Amniotic epithelial cell (primary cell): ENCODE measurements around the gene CCDC148.
A peak's percentile ranks its signal among the peaks of the same experiment; 100 is the strongest.

ENCODE experiments used
- DNase-seq: peaks from one replicate; pipeline ENCODE4 v3.0.0-alpha.2; 2010; ENCODE audit warnings: low read depth

The CCDC148 gene

GRCh38 chr2:158212301-158212700 is 244.3 kb downstream of the CCDC148 start:
- no peak for DNase-seq

GRCh38 chr2:158211502-158211901 is 245.1 kb downstream of the CCDC148 start:
- DNase-seq, result no peak

- no peak for DNase-seq
Measured at GRCh38 chr2:158207354-158207753, 249.2 kb downstream of the CCDC148 start.

- DNase-seq, result no peak
Measured at GRCh38 chr2:158205215-158205614, 251.3 kb downstream of the CCDC148 start.

GRCh38 chr2:158204741-158205165 is 251.8 kb downstream of the CCDC148 start:
- DNase-seq, result peak; percentile 5

- no peak for DNase-seq
Measured at GRCh38 chr2:158202161-158202815, 254.3 kb downstream of the CCDC148 start.

GRCh38 chr2:158199928-158200650 is 256.5 kb downstream of the CCDC148 start:
- no peak for DNase-seq

GRCh38 chr2:158197940-158198339 is 258.6 kb downstream of the CCDC148 start:
- DNase-seq, result no peak

- DNase-seq, result no peak
Measured at GRCh38 chr2:158194229-158194628, 262.3 kb downstream of the CCDC148 start.

- no peak for DNase-seq
Measured at GRCh38 chr2:158192515-158193443, 263.8 kb downstream of the CCDC148 start.

GRCh38 chr2:158191076-158191895 is 265.3 kb downstream of the CCDC148 start:
- no peak for DNase-seq

- DNase-seq, result no peak
Measured at GRCh38 chr2:158189526-158189925, 267.0 kb downstream of the CCDC148 start.

GRCh38 chr2:158187908-158188307 is 268.6 kb downstream of the CCDC148 start:
- DNase-seq, result peak; percentile 2

- DNase-seq, result no peak
Measured at GRCh38 chr2:158184556-158185343, 271.8 kb downstream of the CCDC148 start.

GRCh38 chr2:158184001-158184400 is 272.6 kb downstream of the CCDC148 start:
- DNase-seq, result no peak

- no peak for DNase-seq
Measured at GRCh38 chr2:158182676-158183295, 273.8 kb downstream of the CCDC148 start.

GRCh38 chr2:158181171-158181570 is 275.4 kb downstream of the CCDC148 start:
- DNase-seq, result no peak

- peak; percentile 12 for DNase-seq
Measured at GRCh38 chr2:158179660-158180059, 276.9 kb downstream of the CCDC148 start.

GRCh38 chr2:158178646-158179045 is 277.9 kb downstream of the CCDC148 start:
- no peak for DNase-seq

- no peak for DNase-seq
Measured at GRCh38 chr2:158174956-158175355, 281.6 kb downstream of the CCDC148 start.
